A549 treated with DMSO at 1 μM for 4 hours (cell line): ENCODE results near the gene NT5DC1. TPM values are rescaled to one million over a fixed set of nuclear protein-coding genes. Genes with fewer than 3 reads are reported as not detected.

Experiments used
- total RNA-seq: library from RNA; stranded (reverse); fragments of 200-300 nt; extraction: Qiagen RNA extraction; gene quantifications from 5 replicates; pipeline ENCODE4 v1.2.3, GENCODE V29; 2022; ENCODE audit warnings: low read depth

Gene NT5DC1
- 25.0 to 34.1 TPM (median 30.4 TPM) in 5 replicates for total RNA-seq

DNA sequence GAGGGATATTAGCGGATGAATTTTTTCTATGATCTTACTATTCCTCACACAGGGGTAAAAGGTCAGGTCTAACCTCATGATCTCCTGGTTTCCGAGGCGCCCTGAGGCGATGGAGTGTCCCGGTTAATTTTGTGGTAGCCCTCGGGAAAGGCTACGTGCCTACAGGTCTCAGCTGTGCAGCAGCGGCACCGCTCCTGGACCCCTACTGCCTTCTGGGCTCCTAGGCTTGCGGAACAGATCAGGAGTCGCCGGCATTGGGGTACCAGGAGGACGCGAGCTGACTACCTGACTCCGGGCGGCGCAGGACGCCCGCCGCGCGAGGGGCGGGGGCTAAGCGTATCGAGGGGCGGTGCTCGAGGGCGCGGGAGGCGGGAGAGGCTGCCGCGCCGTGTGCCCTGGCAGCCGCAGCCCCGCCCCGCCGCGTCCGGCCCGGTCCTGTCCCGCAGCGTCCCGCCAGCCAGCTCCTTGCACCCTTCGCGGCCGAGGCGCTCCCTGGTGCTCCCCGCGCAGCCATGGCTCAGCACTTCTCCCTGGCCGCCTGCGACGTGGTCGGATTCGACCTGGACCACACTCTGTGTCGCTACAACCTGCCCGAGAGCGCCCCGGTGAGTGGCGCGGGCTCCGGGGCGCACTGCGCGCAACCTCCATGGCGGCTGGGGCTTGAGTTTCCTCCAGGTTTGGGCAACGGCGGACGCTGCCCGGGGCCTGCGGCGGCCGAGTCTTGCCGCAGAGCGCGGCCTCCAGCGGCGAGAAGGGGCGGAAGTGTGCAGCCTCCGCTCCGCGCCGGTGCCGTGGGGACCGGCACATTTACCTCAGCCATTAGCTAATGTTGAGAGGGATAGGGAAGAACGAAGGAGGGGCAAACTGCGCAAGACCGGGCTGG is at the start of gene NT5DC1:
TSS of gene NT5DC1 (plus strand) at position 435 of the 883 bp plus-strand sequence. CDS start at position 513, 78 bp downstream.

GRCh38 chr6:116060572-116061283 is 39.9 kb upstream of the NT5DC1 start, which contains the start of gene FRK:
FRK (minus strand) TSS chr6:116060891; CDS start chr6:116060311, 580 bp downstream.

DNA sequence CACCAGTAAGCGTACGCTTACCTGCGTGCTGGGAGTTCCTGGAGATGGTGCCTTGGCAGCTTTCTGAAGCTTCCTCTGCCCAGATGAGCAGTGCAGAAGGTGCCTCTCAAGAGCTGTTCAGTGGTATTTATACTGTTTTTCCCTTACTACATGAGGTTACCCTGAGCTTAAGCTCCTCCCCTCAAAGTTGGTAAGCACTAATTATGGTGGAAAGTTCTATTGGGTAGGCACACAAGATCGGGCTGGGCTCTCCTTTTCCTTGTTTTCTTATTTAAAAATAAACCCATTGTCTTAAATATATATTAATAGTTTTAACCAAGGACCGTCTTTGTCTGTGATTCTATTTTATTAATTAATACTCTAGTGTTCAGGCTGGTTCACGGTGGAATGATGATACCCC is 25.4 kb downstream of the NT5DC1 start, which contains the start of gene COL10A1:
TSS of gene COL10A1 (minus strand) at position 101 of the 400 bp plus-strand sequence. CDS start 640 bp downstream, outside the sequence.

GRCh38 chr6:116253505-116254296 is 153.0 kb downstream of the NT5DC1 start, which contains the start of gene TSPYL4:
TSPYL4 (minus strand) TSS chr6:116254075; CDS start chr6:116254008, 67 bp downstream.

GRCh38 chr6:116279232-116280160 is 178.8 kb downstream of the NT5DC1 start, which contains the start of gene TSPYL1:
TSPYL1 (minus strand) TSS chr6:116279930; CDS start chr6:116279830, 100 bp downstream.

Other genes starting within 250 kb of the NT5DC1 start
- 1.5 to 2.1 TPM (median 1.8 TPM) in 5 replicates for gene FRK, start 40.0 kb upstream of the NT5DC1 start, total RNA-seq
- gene COL10A1, start 25.3 kb downstream of the NT5DC1 start, total RNA-seq = not detected in 5 replicates
- 3.2 to 4.4 TPM (median 3.5 TPM) in 5 replicates for gene TSPYL4, start 153.2 kb downstream of the NT5DC1 start, total RNA-seq
- gene TSPYL1, start 179.1 kb downstream of the NT5DC1 start, total RNA-seq = 29.0 to 36.3 TPM (median 34.0 TPM) in 5 replicates